Stimulated activated CD4-positive, alpha-beta T cell treated with anti-CD3 and anti-CD28 coated beads, Interleukin-1b, Interleukin-23, amount 100 ng/mL, for 4 hours (primary cell): ENCODE measurements around the gene TANGO2.

Source experiments
- DNase-seq, 2 donors: peaks; one replicate each; pipeline ENCODE4 v3.0.0-alpha.2; 2020; ENCODE audit warnings: low read depth in 2 of 2

Gene TANGO2

GRCh38 chr22:20026204-20026908 is 5.4 kb downstream of the TANGO2 start:
- DNase-seq: no peak

GRCh38 chr22:20026996-20027601 is 6.2 kb downstream of the TANGO2 start:
- no peak for DNase-seq

- DNase-seq: no peak
Measured at GRCh38 chr22:20027966-20028854, 7.3 kb downstream of the TANGO2 start.

GRCh38 chr22:20028855-20029549 is 8.1 kb downstream of the TANGO2 start:
- DNase-seq: no peak

GRCh38 chr22:20029550-20030225 is 8.8 kb downstream of the TANGO2 start:
- no peak for DNase-seq

- DNase-seq: no peak
Measured at GRCh38 chr22:20031732-20032406, 11.0 kb downstream of the TANGO2 start.

GRCh38 chr22:20032407-20032991 is 11.6 kb downstream of the TANGO2 start:
- DNase-seq: no peak

- DNase-seq: no peak
Measured at GRCh38 chr22:20033045-20033706, 12.3 kb downstream of the TANGO2 start.

GRCh38 chr22:20034143-20034542 is 13.2 kb downstream of the TANGO2 start:
- DNase-seq: no peak

GRCh38 chr22:20035375-20036083 is 14.6 kb downstream of the TANGO2 start:
- no peak for DNase-seq

- DNase-seq: no peak
Measured at GRCh38 chr22:20036084-20036482, 15.2 kb downstream of the TANGO2 start.

- DNase-seq: no peak
Measured at GRCh38 chr22:20036535-20037392, 15.9 kb downstream of the TANGO2 start.

GRCh38 chr22:20037419-20037818 is 16.5 kb downstream of the TANGO2 start:
- no peak for DNase-seq

GRCh38 chr22:20038574-20038973 is 17.7 kb downstream of the TANGO2 start:
- DNase-seq: no peak

GRCh38 chr22:20039683-20040325 is 18.9 kb downstream of the TANGO2 start:
- no peak for DNase-seq

GRCh38 chr22:20040327-20041200 is 19.7 kb downstream of the TANGO2 start:
- no peak for DNase-seq
